Ovary (tissue), 3 donors: ENCODE measurements around the gene INAVA.

ENCODE experiments used
- CTCF ChIP-seq, 3 donors: fragments of 450-650 bp in 2 of 3; fragments of 200-600 bp in 1 of 3; IDR thresholded peaks; one replicate each; pipeline versions ENCODE4 v1.5.1 to v1.8.0; 2016 to 2022; ENCODE audit warnings: antibody characterized with exemption in 3 of 3, mild to moderate bottlenecking in 1 of 3
- EP300 ChIP-seq: sonication (generic); formaldehyde crosslinking; IDR thresholded peaks from one replicate; pipeline ENCODE4 v1.6.1; 2017; ENCODE audit warnings: antibody characterized with exemption
- donor health status: DM: no; HTN: no; CAD: no.

DNA sequence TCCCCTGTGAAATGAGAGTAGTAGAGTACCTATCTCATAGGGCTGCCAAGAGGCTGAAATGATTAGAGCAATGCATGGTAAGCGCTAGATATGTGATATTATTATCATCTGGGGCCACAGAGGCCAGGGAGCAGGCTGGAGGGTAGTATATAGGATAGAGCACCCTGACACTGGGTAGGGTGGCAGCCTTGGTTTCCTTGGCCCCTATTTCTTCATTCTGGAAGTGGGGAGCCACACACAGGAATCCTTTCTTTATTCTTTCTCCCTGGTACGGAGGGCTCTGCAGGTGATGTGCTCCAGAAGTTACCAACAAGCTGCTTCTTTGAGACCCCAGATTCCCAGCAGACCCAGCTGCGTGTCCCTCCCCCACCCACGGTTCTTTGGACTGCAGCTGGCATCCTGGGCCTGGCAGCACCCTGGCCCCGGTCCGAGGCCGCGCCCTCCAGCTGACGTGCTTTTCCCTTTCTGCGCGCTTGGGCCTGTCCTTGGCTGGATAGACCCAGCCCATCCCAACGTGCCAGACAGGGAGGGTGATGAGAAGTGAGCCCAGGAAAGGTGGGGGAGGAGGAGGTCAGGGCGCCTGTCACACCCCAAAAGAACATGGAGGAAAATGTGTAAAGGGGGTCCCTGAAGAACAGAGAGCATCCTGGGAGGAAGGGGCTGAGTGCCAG is 18.2 kb downstream of the INAVA start:
- TF ChIP-seq CTCF (IDR thresholded peaks at IDR 0.05) (no peak), EP300 (no peak)
